HG03457 (cell line): ENCODE measurements around the gene DMAC2.
"Not testable (repeated sequence)": the region's sequence is repeated elsewhere in the genome, so short reads cannot be mapped to it uniquely, and the experiment has no call there.

Source experiments
- ATAC-seq: cut with Tn5 transposase; IDR thresholded peaks from one replicate; pipeline ENCODE4 v1.9.1; 2021; ENCODE audit warnings: moderate number of reproducible peaks; ENCODE audit not compliant: unreplicated experiment

Gene DMAC2

GRCh38 chr19:41402010-41402409, 37.7 kb downstream of the DMAC2 start:
- ATAC-seq: no peak

- no peak for ATAC-seq
These were observed 38.2 kb downstream of the DMAC2 start for GRCh38 chr19:41401483-41401882.

GRCh38 chr19:41399525-41399924, 40.2 kb downstream of the DMAC2 start:
- ATAC-seq: no peak

- no peak for ATAC-seq
These were observed 40.6 kb downstream of the DMAC2 start for GRCh38 chr19:41399091-41399490.

GRCh38 chr19:41398598-41398997, 41.1 kb downstream of the DMAC2 start:
- no peak for ATAC-seq

GRCh38 chr19:41398050-41398418, 41.7 kb downstream of the DMAC2 start:
- no peak for ATAC-seq

GRCh38 chr19:41397086-41398049, 42.3 kb downstream of the DMAC2 start, which contains the start of the genes BCKDHA and EXOSC5:
TSS of gene BCKDHA (plus strand) at chr19:41397818. CDS start at chr19:41397828, 10 bp downstream.
TSS of gene EXOSC5 (minus strand) at chr19:41397359. CDS start at chr19:41397328, 31 bp downstream.
- peak; percentile 64 for ATAC-seq

- no peak for ATAC-seq
These were observed 44.4 kb downstream of the DMAC2 start for GRCh38 chr19:41395355-41395754.

GRCh38 chr19:41392775-41393174, 46.9 kb downstream of the DMAC2 start:
- ATAC-seq: no peak

- ATAC-seq: no peak
These were observed 48.1 kb downstream of the DMAC2 start for GRCh38 chr19:41391618-41392017.

- no peak for ATAC-seq
These were observed 53.3 kb downstream of the DMAC2 start for GRCh38 chr19:41386442-41386841.

GRCh38 chr19:41384351-41384750, 55.4 kb downstream of the DMAC2 start:
- ATAC-seq: no peak

- ATAC-seq: not testable (repeated sequence)
These were observed 58.2 kb downstream of the DMAC2 start for GRCh38 chr19:41381536-41381935.
